ENCODE measurements around the gene TBX6. TPM values are rescaled to one million over a fixed set of nuclear protein-coding genes. Genes with fewer than 3 reads are reported as not detected.
A peak's percentile ranks its signal among the peaks of the same experiment; 100 is the strongest.
"Not testable (repeated sequence)": the region's sequence is repeated elsewhere in the genome, so short reads cannot be mapped to it uniquely, and the experiment has no call there.

The TBX6 gene
- under 0.01 and 0.13 TPM in 2 replicates for total RNA-seq

GRCh38 chr16:30091474-30092372, at the start of gene TBX6:
TSS of gene TBX6 (minus strand) at chr16:30091924. CDS start at chr16:30091193, 731 bp downstream.
- DNase-seq (ENCODE audit: low read depth in 2 of 2): peak; percentile 73 to 93

GRCh38 chr16:30139583-30140481, 48.1 kb upstream of the TBX6 start:
- no peak for DNase-seq (ENCODE audit: low read depth in 2 of 2)

- no peak for DNase-seq (ENCODE audit: low read depth in 2 of 2)
These were observed 46.2 kb upstream of the TBX6 start for GRCh38 chr16:30137897-30138296.

GRCh38 chr16:30136971-30137605, 45.4 kb upstream of the TBX6 start:
- no peak for DNase-seq (ENCODE audit: low read depth in 2 of 2)

GRCh38 chr16:30132591-30132990, 40.9 kb upstream of the TBX6 start:
- DNase-seq (ENCODE audit: low read depth in 2 of 2): no peak

GRCh38 chr16:30131869-30132475, 40.2 kb upstream of the TBX6 start:
- DNase-seq (ENCODE audit: low read depth in 2 of 2): no peak

- DNase-seq (ENCODE audit: low read depth in 2 of 2): no peak
These were observed 36.3 kb upstream of the TBX6 start for GRCh38 chr16:30127993-30128392.

GRCh38 chr16:30125690-30126089, 34.0 kb upstream of the TBX6 start:
- DNase-seq (ENCODE audit: low read depth in 2 of 2): not testable (repeated sequence)

GRCh38 chr16:30124985-30125379, 33.3 kb upstream of the TBX6 start:
- DNase-seq (ENCODE audit: low read depth in 2 of 2): no peak

- DNase-seq (ENCODE audit: low read depth in 2 of 2): peak in 1 of 2 donors; percentile 39
These were observed 31.0 kb upstream of the TBX6 start for GRCh38 chr16:30122604-30123160.

GRCh38 chr16:30121741-30122571, 30.2 kb upstream of the TBX6 start:
- DNase-seq (ENCODE audit: low read depth in 2 of 2): peak; percentile 67 to 85

GRCh38 chr16:30120340-30121105, 28.8 kb upstream of the TBX6 start:
- DNase-seq (ENCODE audit: low read depth in 2 of 2): no peak

- no peak for DNase-seq (ENCODE audit: low read depth in 2 of 2)
These were observed 27.7 kb upstream of the TBX6 start for GRCh38 chr16:30119428-30119827.

- DNase-seq (ENCODE audit: low read depth in 2 of 2): no peak
These were observed 26.0 kb upstream of the TBX6 start for GRCh38 chr16:30117768-30118167.

GRCh38 chr16:30116291-30117207, 24.8 kb upstream of the TBX6 start:
- DNase-seq (ENCODE audit: low read depth in 2 of 2): no peak

GRCh38 chr16:30115238-30115637, 23.5 kb upstream of the TBX6 start:
- no peak for DNase-seq (ENCODE audit: low read depth in 2 of 2)

- not testable (repeated sequence) for DNase-seq (ENCODE audit: low read depth in 2 of 2)
These were observed 23.1 kb upstream of the TBX6 start for GRCh38 chr16:30114833-30115232.

GRCh38 chr16:30114411-30114810, 22.7 kb upstream of the TBX6 start:
- no peak for DNase-seq (ENCODE audit: low read depth in 2 of 2)
